DMS153 treated with DMSO at 0.1 percent for 48 hours (cell line): Measurements from ENCODE around the gene ITGAE.
A peak's percentile ranks its signal among the peaks of the same experiment; 100 is the strongest.
"Not testable (repeated sequence)": the region's sequence is repeated elsewhere in the genome, so short reads cannot be mapped to it uniquely, and the experiment has no call there.

ENCODE experiments used
- DNase-seq: peaks from one replicate; lab custom pipeline; 2025; ENCODE audit not compliant: unreplicated experiment; lab: John Stamatoyannopoulos, UW

The ITGAE gene

DNA sequence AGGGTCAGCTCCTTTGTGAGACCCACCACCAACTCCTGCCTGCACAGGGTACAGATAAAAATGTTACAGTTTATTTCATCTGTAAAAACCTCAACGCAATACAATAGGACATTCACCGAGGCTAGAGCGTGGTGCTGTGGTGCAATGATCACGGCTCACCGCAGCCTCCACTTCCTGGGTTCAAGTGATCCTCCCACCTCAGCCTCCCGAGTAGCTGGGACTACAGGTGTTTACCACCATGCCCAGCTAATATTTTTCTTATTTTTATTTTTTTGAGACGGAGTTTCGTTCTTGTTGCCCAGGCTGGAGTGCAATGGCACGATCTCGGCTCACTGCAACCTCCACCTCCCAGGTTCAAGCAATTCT is 66.1 kb downstream of the ITGAE start:
- DNase-seq, result not testable (repeated sequence)

- no peak for DNase-seq
Measured at GRCh38 chr17:3732210-3732621, 68.8 kb downstream of the ITGAE start.

GRCh38 chr17:3730881-3731429 is 70.0 kb downstream of the ITGAE start:
- DNase-seq, result no peak

DNA sequence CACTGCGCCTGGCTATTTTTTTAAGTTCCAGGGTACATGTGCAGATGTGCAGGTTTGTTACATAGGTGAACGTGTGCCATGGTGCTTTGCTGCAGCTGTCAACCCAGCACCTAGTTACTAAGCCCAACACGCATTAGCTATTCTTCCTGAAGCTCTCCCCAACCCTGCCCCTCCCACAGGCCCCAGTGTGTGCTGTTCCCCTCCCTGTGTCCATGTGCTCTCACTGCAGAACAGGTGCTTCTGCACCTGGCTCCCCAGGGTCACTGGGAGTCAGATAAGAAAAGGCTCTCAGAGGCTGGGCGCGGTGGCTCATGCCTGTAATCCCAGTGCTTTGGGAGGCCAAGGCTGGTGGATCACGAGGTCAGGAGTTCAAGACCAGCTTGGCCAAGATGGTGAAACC is 71.1 kb downstream of the ITGAE start:
- DNase-seq, result no peak

DNA sequence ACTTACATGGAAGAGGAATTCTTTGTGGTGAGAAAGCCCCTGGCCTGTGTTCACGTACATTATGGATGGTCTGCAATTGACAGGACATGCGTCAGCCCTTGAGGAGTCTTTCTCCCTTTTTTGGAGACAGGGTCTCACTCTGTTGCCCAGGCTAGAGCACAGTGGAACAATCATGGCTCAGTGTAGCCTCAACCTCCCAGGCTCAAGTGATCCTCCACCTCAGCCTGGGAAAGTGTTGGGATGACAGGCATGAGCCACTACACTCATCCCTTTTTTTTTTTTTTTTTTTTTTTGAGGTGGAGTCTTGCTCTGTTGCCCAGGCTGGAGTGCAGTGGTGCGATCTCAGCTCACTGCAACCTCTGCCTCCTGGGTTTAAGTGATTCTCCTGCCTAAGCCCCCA is 72.9 kb downstream of the ITGAE start:
- DNase-seq, result not testable (repeated sequence)

DNA sequence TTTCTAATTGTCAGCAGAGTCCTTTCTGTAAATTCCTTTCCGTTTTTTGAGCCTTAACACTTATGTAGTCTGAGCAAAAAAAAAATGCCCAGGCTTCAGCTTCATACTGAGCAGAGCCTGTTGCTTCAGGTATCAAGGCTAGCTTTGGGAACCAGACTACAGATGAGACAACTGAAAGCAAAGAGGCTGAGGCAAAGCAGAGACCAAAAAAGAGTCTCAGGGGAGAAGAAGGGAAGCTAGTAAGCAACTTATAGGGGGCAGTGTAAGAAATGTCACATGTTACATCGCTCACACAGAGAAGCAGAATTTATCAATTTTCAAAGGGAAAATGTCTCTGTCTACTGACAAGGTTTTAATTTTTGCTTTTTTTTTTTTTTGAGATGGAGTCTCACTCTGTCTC is 73.9 kb downstream of the ITGAE start:
- no peak for DNase-seq

DNA sequence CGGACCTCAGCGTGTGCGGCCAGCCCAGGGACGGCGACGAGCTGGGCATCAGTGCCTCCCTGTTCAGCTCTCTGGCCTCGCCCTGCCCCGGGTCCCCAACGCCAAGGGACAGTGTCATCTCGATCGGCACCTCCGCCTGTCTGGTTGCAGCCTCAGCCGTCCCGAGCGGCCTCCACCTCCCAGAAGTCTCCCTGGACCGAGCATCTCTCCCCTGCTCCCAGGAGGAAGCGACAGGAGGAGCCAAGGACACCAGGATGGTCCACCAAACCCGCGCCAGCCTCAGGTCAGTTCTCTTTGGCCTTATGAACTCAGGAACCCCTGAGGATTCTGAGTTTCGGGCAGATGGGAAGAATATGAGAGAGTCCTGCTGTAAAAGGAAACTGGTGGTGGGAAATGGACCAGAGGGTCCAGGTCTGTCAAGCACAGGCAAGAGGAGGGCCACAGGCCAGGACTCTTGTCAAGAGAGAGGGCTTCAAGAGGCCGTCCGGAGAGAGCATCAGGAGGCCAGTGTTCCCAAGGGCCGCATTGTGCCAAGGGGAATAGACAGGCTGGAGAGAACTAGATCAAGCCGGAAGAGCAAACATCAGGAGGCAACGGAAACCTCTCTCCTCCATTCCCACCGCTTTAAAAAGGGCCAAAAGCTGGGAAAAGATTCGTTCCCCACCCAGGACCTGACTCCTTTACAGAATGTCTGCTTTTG is 76.5 kb downstream of the ITGAE start:
- DNase-seq, result no peak

- DNase-seq, result peak; percentile 50
Measured at GRCh38 chr17:3723556-3724377, 77.2 kb downstream of the ITGAE start, which contains the start of gene HASPIN. HASPIN (plus strand) TSS chr17:3723903; CDS start chr17:3723936, 33 bp downstream.

- no peak for DNase-seq
Measured at GRCh38 chr17:3723188-3723555, 77.8 kb downstream of the ITGAE start.

DNA sequence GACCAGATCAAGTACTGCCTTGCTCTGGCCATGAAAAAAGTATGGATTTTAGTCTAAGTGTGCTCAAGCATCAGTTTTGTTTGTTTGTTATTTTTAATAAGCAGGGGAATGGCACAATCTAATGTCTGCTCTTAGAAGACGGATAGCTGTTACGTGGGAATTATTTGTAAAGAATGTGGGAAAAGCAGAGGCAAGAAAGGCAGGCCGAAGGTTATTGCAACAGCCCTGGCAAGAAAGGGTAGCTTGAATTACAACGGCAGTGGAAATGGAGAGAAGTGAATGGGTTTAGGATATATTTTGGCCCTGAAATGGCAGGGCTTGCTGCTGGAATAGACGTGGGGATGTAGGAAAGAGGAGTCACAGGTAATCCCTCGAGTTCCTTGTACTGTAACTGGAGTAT is 78.3 kb downstream of the ITGAE start:
- no peak for DNase-seq

DNA sequence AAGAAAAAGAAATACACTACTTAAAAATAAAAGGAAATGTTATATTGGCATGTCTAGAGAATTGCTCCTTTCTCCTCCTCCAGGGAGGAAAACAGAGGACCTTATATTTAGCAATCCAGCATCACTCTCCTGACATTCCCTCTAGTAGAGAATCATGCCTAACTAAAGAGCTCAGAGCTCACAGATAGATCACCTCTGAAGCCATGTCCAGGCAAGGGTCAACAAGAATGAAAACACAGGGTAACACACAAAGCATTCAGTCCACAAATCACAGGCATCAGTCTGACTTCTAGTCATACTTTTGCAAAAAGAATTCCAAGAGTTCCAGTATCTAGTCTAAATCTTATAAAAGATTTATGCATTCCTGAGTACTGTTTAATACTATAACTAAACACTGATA is 81.7 kb downstream of the ITGAE start:
- no peak for DNase-seq

GRCh38 chr17:3718201-3718600 is 82.8 kb downstream of the ITGAE start:
- no peak for DNase-seq

DNA sequence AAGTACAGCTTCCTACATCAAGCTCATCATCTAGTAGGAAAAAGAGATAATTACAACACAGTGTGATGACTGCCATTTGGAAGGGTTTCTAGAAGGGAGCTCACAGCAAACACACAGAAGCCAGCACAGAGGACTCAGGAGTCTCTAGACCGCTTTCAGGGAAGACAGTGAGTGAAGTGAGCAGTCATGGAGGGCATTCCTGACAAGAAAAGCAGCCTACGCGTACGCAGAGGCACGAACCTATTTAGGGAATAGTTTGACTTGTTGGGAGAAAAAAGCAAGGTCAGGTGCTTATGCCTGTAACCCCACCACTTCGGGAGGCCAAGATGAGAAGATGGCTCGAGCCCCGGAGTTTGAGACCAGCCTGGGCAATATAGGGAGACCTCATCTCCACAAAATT is 85.7 kb downstream of the ITGAE start:
- no peak for DNase-seq

DNA sequence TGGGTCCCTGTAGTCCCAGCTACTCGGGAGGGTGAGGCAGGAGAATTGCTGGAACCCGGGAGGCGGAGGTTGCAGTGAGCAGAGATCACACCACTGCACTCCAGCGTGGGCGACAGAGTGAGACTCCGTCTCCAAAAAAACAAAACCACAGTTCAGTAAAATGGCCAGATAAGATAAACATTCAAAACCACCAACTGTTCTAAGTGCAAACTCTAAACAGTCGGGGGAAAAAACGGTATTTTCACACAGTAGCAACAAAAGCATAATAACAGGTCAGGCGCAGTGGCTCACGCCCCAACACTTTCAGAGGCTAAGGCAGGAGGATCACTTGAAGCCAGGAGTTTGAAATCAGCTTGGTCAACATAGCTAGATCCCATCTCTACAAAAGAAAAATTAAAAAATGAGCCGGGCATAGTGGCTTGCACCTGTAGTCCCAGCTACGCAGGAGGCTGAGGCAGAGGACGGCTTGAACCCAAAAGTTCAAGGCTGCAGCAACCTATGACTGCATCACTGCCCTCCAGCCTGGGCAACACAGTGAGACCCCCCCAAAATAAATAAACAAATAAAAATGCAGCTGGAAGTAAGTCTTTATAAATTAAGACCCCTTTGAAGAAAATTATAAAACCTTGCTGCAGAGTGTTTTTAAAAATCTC is 88.1 kb downstream of the ITGAE start:
- DNase-seq, result no peak

GRCh38 chr17:3710951-3711383 is 90.0 kb downstream of the ITGAE start:
- no peak for DNase-seq

- no peak for DNase-seq
Measured at GRCh38 chr17:3708366-3708765, 92.6 kb downstream of the ITGAE start.

DNA sequence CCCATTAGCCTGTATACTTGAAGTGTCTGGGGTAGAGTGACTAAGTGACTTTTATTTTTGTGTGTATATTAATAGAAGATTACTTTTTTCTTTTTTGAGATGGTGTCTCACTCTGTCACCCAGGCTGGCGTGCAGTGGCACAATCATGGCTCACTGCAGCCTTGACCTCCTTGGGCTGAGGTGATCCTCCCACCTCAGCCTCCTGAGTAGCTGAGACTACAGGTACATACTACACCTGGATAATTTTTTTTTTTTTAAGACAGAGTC is 95.3 kb downstream of the ITGAE start:
- not testable (repeated sequence) for DNase-seq

DNA sequence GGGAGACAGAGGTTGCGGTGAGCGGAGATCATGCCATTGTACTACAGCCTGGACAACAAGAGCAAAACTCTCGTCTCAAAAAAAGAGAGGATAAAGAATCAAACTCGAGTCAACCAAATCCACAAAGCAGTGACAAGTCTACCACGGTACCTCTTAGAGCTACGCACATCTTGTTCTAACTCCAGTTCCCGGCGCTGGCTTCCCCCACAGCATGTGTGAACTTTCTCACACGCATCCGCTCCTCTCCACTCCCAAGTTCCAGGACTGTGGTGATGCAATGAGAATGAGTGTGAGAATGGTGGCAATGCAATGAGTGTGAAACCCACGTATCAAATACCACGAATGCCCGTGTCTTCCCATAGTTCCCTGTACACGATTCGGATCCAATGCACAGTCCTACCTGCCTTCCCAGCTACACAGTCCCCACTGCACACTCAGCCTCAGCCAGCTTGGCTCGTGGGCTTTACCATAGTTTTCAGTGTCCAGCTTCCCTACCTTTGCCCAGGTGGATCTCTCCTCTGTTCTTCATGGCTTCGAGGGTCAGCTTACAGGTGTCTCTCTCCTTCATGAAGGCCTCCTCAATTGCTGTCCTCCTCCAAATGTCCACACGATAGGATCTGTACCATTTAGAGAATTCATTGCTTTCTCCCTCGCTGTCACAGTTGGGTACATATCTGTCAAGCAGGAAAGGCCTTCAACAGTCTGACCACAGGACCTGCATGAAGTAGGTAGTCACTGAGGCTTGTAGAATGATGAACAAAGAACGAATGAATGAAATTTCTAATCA is 95.9 kb downstream of the ITGAE start:
- no peak for DNase-seq

- not testable (repeated sequence) for DNase-seq
Measured at GRCh38 chr17:3702041-3702539, 98.9 kb downstream of the ITGAE start.

DNA sequence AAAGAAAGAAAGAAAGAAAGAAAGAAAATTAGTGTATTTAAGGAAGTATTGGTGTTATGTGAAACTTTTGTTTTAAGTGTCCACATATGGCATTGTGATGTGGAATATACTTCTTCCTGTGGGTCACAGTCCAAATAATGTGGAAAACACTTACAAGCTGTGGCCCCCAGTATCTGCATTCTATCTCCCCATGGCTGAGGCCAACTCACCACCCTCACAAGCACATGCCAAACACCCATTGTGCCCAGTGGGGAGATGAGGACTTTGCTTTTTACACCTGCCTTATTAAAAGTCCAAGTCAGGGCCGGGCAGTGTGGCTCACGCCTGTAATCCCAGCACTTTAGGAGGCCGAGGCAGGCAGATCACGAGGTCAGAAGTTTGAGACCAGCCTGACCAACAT is 101.0 kb downstream of the ITGAE start:
- DNase-seq, result no peak

- no peak for DNase-seq
Measured at GRCh38 chr17:3698139-3698538, 102.8 kb downstream of the ITGAE start.
